ENCODE data around the gene CD82.
A peak's percentile ranks its signal among the peaks of the same experiment; 100 is the strongest.
"Not testable (repeated sequence)": the region's sequence is repeated elsewhere in the genome, so short reads cannot be mapped to it uniquely, and the experiment has no call there.

The CD82 gene

DNA sequence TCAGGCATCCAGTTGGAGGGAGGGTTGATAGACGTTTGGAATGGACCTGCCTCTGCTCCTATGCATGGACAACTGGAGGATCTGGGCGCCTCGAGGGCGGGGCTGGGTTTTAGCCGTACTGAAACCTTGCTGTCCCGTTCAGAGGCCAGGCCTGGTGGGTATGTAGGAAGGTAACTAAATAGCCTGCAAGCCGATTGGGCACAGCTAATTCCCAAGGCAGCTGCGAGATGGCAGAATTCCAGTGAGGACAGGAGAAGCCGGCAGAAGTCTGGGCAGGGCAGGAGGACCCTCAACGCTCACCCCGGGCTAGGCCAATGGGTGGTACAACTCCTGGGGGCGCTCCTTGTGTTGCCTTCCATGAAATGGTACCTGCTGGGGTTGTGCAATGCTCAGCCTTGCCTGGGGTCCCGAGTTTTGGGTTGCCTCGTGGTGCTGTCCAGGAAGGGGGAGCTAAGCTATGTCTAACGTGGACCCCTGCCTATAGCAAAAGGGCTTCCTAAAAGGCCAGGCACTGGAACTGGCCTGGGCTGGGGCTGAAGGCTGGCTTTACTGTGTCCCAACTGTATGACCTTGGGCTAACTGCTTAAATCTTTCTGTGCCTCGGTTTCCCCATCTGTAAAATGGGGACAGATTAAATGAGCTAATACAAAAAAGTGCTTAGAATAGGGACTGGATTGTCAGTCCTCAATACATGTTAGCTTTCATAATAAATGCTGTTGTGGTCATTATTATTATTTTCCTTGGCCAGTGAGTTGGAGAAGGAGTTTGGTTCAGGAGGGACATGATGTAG lies 30.1 kb upstream of the CD82 start:
- no peak for DNase-seq

DNA sequence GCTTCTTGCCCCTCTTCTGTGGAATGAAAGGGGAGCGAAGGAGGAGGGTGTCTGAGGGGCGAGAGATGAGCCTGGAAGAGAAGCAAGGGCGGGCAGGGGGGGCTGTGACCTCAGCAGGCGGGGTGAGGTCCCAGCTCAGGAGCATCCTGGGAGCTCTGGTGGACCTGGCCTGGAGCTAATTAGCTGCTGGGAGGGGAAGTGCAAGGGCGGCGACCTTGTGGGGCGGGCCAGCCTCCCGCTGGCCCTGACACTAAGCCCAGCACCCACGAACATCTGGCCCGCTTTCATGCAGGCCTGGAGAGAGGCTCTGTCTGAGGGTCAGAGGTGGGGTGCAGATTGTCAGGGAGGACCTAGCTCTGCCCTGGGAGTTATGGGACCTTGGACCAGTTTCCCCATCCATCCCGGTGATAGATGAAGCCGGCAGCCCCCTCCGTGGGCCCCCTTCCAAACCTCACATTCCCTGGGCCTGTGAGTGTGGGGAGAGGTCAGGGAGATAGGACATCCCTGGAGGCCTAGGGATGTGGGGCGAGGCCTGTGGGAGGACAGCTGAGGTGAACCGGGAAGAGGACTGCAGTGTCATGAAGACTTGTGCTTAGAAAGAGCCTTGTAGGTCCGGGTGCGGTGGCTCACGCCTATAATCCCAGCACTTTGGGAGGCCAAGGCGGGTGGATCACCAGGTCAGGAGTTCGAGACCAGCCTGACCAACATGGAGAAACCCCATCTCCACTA lies 28.5 kb upstream of the CD82 start:
- no peak for DNase-seq

DNA sequence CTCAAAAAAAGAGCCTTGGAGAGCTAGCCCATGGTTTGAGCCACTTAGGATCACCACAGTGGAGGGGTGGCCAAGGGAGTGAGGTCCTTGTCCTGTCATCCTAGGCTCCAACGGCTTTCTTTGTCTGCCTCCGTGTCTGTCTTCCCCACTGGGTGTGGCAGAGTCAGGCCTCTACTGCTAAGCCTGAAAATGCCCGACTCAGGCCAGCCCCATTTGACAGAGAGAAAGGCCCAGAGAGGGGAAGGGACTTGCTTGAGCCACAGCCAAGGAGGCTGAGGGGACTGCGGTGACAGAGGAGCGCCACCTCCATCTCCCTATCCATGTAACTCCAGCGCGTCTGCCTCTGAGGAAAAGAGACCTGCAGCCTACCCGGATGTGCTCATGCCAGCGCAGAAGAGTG lies 27.8 kb upstream of the CD82 start:
- no peak for DNase-seq

DNA sequence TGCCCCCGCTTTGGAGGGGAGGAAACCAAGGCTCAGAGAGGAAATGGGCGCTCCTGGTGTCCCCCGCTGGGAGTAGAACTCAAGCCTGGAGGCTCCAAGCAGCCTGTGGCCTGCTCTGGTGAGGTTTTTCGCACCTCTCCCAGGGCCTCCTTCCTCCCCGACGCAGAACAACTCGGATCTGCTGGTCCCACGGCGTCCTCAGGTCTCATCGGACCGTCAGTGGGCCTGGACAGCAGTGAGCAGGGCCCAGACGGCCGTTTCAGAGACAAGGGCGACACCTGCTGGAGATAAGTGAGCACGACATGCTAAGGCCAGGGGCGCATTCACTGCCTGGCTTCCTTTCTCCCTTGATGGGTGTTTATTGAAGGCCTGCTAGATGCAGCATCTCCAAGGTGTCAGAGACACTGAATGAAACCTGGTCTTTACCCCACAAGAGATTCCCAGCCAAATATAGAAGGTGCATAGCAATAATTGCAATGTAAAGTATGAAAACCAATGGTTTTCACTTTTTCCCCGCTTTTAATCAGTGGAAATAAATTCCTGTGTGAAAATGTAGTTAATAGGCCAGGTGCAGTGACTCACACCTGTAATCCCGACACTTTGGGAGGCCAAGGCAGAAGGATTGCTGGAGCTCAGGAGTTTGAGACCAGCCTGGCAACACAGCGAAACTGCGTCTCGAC lies 26.9 kb upstream of the CD82 start:
- DNase-seq, result peak; percentile 61

DNA sequence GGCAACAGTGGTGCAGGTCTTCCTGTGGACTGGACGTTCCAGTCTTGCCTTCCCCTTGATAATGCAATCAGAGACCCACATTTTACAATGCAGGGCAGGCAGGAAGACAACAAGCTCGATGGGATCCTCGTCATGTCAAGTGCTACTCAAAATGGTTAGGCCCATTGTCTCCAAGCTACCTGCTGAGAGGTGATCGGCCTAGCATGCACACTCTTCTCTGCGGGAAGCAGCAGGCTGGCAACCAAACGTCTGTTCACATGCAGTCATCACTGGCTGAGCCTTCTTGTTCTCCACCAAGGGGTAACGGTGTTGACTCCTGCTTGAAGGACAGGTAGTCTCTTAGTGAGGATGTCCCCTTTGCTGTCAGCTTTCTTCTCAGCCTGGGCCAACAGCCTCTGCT lies 25.5 kb upstream of the CD82 start:
- DNase-seq, result peak; percentile 73

DNA sequence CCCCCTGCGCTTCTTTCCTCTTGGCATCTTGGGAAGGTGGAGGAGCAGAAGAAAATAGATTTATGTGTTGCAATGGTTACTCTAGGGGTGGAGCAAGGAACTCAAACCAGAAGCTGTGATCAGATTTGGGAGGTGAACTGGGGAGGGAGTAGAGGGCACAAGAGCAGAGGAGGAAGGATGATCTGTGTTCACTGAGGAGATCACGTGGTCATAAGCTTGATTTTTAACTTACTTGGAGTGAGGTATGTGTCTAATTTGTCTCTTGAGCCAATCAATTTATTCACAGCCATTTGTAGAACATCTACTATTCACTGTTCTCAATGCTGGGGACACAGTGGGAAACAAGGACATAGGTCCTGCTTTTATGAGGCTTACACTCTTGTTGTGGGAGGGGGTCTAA lies 24.8 kb upstream of the CD82 start:
- no peak for DNase-seq

DNA sequence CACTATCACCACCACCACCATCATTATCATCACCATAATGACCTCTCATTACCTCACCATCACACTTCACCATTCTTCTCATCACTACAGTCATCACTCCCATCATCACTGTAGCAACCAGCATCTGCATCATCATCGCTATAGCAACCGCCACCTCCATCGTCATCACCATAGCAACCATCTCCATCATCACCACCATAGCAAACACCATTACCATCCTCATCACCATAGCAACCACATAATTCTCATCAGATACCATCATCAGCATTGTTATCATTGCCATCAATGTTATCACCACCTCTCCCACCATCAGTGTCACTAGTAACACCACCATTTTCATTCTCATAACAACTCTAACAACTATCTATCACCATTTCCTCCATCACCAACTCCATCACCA lies 23.1 kb upstream of the CD82 start:
- DNase-seq, result no peak

DNA sequence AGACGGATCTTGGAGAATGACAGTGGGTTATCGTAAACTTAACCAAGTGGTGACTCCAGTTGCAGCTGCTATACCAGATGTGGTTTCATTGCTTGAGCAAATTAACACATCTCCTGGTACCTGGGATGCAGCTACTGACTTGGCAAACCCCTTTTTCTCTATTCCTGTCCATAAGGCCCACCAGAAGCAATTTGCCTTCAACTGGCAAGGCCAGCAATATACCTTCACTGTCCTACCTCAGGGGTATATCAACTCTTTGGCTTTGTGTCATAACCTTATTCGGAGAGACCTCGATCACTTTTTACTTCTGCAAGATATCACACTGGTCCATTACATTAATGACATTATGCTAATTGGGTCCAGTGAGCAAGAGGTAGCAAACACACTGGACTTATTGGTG lies 18.5 kb upstream of the CD82 start:
- DNase-seq, result not testable (repeated sequence)

DNA sequence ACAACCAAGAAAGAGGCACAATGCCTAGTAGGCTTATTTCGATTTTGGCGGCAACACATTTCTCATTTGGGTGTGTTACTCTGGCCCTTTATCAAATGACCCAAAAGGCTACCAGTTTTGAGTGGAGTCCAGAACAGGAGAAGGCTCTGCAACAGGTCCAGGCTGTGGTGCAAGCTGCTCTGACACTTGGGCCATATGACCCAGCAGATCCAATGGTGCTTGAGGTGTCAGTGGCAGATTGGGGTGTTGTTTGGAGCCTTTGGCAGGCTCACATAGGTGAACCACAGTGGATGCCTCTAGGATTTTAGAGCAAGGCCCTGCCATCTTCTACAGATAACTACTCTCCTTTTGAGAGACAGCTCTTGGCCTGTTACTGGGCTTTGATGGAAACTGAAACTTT lies 17.9 kb upstream of the CD82 start:
- not testable (repeated sequence) for DNase-seq

DNA sequence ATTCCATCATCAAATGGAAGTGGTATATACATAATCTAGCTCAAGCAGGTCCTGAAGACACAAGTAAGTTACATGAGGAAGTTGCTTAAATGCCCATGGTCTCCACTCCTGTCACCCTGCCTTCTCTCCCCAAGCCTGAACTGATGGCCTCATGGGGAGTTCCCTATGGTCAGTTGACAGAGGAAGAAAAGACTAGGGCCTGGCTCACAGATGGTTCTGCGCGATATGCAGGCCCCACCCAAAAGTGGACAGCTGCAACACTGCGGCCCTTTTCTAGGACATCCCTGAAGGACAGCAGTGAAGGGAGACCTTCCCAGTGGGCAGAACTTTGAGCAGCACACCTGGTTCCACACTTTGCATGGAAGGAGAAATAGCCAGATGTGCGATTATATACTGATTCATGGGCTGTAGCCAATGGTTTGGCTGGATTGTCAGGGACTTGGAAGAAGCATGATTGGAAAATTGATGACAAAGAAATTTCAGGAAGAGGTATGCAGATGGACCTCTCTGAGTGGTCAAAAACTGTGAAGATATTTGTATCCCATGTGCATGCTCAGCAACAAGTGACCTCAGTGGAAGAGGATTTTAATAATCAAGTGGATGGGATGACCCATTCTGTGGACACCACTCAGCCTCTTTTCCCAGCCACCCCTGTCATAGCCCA lies 17.3 kb upstream of the CD82 start:
- no peak for DNase-seq

DNA sequence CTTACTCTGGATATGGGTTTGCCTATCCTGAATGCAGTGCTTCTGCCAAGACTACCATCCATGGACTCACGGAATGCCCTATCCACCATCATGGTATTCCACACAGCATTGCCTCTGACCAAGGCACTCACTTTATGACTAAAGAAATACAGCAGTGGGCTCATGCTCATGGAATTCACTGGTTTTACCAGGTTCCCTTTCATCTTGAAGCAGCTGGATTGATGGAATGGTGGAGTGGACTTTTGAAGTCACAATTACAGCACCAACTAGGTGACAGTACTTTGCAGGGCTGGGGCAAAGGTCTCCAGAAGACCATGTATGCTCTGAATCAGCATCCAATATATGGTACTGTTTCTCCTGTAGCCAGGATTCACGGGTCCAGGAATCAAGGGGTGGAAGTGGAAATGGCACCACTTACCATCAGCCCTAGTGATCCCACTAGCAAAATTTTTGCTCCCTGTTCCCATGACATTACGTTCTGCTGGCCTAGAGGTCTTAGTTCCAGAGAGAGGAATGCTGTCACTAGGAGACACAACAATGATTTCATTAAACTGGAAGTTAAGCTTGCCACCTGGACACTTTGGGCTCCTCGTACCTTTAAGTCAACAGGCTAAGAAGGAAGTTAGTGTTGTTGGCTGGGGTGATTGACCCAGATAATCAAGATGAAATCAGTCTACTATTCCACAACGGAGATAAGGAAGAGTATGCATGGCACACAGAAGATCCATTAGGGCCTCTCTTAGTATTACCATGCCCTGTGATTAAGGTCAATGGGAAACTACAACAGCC lies 16.3 kb upstream of the CD82 start:
- not testable (repeated sequence) for DNase-seq

DNA sequence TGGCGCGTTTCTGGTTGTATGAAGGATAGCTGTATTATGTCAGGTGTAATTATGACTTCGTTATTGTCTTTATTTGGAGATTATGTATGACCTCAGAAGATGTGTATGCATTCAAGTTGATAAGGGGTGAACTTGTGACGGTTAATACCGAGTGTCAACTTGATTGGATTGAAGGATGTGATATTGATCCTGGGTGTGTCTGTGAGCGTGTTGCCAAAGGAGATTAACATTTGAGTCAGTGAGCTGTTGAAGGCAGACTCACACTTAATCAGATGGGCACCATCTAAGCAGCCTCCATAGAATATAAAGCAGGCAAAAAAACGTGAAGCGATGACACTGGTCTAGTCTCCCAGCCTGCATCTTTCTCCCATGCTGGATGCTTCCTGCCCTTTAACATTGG lies 15.3 kb upstream of the CD82 start:
- DNase-seq, result no peak

DNA sequence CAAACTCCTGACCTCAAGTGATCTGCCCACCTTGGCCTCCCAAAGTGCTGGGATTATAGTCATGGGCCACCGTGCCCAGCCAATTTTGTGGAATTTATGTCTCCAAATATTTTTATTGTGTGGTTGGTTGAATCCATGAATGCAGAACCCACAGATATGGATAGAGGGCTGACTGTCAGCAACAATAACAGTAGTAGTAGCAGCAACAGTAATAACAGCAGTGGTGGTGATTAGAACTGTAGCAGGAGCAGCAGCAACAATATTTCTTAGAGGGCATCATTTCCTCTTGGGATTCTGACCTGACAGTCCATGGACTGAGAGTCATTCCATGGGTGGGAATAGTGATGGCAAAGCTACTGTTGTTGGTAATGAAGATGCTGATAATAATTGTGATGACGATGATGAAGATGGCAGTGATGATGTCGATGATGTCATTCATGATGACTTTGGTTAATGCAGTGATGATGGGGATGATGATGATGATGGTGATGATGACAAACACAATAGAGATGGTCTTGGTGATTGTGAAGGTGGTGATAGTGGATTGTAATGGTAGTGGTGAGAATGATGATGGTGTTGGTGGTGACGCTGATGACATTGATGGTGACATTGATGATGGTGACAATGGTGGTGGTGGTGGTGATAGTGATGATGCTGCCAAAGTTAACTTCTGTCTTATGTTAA lies 13.9 kb upstream of the CD82 start:
- no peak for DNase-seq

DNA sequence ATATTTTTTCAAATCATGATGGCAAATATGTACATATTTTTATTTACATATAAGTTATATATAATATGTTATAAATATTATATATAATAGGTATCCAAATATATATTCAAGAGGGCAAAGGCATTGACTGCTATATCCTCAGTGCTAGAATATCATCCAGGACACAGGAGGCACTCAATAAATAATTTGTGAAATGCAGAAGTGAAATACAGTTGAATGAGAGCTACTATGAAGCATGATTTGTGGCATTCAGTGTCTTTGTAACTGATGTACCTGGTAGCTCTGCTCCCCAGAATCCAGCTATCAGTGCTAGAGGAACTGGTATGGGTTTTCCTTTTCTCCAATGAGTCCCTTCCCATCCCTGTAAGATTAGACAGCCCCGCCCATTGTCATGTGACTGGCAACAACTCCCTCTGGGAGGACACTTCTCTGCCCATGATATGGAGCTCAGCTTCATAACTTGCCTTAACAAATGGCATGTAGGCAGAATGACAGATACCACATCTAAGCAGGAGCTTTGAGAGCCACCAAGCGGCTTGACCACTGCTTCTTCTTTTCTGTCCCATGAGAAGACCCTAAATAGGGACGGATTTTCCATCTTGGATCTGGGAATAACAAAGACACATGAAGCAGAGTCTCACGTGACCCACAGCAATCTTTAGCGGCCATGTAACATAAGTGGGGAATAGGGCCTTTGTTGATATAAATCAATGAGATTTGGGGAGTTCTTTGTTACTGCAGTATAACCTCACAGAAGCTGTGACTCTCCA lies 10.2 kb upstream of the CD82 start:
- no peak for DNase-seq

DNA sequence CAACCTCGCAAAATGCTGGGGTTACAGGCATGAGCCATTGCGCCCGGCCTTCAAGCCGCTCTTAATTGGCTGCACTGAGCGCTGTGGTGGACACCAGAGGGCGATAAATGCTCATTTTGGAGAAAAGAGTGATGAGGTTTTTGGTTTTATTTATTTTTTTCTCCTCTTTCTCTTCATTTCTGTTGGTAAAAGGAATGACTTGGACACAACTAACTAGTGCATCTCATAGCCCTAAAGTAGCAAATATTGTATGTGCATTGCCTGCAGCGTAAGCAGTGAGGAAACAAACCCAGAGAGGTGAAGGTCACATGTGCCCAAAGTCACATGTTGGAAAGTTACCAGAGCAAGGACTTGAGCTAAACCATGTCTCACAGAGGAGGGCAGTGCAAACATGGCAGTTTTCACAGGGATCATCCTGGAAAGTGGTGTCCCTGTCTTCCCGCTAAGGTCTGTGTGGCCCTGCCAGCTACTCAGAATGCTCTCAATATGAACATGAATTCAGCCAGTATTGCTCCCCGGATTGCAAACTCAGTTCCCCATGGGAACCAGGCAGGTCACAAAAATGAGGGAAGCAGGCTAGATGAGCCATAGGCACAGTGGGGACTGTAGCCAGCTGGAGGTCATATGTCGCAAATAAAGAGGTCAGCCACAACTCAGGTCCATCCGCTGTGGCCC lies 8.6 kb upstream of the CD82 start:
- DNase-seq, result no peak

DNA sequence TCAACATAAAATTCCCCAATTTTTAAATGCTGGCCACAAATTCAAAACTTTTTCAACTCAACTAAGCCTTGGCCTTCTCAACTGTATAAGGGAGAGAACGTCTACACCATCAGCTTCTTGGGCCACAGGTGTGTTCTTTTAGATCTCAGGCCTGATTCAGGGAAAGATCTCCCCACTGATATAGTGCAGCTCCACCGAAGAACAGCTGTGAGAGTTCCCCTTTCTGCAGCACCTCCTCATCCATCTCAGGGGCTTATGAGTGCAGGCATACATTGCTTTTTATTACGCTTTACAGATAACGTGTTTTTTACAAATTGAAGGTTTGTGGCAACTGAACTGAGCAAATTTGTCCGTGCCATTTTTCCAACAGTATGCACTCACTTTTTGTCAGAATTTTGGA lies 8.0 kb upstream of the CD82 start:
- no peak for DNase-seq

DNA sequence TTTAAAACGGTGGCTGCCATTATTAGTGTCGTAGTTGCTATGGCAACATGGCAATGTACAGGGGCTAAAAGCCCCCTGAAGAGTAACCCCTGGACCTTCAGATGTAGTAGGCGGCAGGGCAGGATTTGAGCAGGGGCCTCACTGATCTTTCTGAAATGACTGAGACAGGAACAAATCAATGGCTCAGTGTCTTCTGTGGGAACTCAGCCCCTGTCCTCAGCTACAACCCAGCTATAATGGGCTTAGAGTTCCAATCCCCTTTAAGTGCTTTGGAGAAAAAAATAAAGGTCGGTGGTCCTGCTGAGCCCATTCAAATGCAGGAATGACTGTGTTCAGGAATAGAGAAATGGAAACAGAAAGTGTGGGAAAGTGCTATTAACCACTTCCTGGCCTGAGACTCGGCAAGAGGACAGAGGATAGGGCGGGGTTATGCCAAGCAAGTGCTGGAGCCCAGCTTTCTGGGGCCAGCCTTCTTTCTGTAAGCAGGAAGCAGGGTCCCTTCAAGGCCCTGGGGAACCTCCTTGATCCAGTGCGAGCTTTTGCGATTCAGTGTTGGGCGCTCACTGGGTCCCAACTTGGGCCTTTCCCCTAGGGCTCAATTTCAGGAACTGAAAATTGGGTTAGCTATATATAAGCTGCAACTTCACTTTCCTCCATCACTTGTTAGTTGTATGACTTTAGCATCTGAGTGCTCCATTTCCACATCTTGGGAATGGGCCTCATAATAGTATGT lies 6.1 kb upstream of the CD82 start:
- DNase-seq, result no peak

DNA sequence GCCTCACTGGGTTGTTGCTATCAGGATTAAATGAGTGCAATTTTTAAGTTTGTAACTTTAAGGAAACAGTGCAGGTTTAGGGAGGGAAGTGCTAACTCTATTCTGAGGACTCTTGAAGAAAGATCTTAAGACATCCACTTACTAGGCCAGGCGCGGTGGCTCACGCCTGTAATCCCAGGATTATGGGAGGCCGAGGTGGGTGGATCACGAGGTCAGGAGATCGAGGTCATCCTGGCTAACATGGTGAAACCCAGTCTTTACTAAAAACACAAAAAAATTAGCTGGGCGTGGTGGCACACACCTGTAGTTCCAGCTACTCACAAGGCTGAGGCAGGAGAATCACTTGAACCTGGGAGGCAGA lies 5.5 kb upstream of the CD82 start:
- DNase-seq, result not testable (repeated sequence)

DNA sequence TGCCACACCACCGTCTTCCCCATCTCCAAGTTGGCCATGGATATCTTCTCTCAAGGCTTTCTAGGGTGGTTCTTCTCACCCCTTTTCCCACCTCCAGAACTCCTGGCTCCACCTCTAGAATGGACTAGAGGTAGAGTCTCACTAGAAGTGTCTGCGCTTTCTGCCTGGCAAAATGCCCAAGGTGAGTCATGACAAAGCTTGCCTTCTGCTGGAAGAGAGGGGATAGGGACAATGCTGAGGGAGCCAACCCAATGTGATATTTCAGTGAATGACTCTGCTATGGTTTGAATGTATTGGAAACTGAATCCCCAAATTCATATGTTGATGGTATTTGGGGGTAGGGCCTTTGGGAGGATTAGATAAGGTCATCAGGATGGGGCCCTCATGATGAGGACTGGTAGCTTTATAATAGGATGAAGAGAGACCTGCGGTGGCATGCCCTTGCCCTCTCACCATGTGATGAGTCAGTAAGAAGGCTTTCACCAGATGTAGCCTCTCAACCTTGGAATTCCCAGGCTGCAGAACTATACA lies 4.1 kb upstream of the CD82 start:
- DNase-seq, result no peak

Measured in NCI-H748 treated with DMSO at 0.1 percent for 48 hours (cell line).